SKM-1 treated with dmso at 0.1 percent for 144 hours (cell line): ENCODE results near the gene C10orf67.
"Not testable (repeated sequence)": the region's sequence is repeated elsewhere in the genome, so short reads cannot be mapped to it uniquely, and the experiment has no call there.

Experiments used
- DNase-seq: peaks from one replicate; lab custom pipeline; 2025; ENCODE audit not compliant: unreplicated experiment; lab: John Stamatoyannopoulos, UW

The C10orf67 gene

DNA sequence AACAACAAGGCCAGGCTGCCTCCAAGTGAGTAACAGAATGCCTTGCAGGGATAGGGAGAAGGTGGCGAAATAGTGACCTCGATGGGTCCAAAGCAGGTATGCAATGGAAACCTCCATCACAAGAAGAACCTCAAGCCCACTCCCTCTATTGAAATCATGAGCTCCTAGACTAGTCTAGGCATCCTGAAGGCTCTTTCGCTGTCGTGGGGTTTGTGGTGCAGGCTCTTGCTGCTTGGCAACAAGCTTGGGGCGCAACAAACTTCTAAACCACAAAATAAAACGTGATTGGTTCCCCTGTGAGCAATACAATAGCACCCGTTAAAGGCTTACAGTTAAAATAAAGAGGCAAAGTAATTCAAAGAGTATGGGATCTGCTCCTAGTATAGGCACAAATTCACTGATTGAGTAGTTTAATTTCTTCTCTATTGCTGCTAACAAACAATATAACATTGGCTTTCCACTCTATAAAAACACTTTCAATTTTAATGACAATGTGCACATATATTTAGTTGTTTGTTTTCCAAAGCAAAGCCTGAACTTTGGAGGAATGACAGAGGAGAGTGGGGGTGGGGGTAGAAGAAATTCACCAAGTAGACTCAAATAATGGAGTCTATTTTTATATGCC lies 64.1 kb downstream of the C10orf67 start:
- DNase-seq = no peak

DNA sequence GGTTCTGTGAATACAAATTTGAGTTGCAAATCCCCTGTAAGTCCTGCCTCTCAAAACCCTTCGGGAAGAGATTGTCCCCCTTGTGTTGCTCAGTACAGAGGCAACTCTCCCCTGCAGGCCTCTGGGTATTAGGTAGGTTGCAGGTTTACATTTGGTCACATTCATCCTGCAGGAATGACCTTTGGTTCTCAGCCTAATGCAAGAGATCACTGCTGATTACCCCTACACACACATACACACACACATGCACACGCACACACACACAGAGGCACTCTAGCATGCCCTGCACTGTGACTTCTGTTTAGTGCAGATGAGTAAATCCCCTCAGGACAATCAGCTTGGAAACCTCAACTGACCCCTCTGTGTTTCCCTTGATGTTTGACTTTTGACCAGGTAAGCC lies 69.2 kb downstream of the C10orf67 start:
- DNase-seq = no peak

DNA sequence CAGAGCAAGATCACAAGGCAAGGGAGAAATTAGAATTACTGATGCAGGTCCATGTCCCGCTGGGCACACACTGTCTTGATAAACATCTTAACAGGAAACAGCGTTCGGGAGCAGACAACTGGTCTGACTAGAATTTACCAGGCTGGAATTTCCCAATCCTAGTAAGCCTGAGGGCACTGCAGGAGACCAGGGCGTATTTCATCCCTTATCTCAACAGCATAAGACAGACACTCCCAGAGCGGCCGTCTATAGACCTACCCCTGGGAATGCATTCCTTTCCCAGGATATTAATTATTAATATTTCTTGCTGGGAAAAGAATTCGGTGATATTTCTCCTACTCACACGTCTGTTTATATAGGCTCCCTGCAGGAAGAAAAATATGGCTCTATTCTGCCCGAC lies 70.4 kb downstream of the C10orf67 start:
- DNase-seq = not testable (repeated sequence)

DNA sequence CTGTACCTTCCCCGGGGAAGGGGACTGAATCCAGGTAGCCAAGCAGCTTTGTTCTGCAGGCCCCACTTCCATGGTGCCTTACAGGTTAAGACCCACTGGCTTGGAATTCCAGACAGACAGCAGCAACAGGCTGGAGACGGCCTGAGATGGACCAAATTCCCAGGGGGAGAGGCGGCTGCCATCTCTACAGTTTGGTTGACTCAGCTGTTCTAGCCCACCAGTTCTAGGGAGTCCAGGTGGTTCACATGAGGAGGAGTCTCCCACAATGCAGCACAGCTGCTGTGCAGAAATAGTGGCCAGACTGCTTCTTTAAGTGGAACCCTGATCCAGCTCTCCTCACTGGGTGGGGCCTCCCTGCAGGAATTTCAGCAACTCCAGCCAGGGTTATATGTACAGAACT lies 74.1 kb downstream of the C10orf67 start:
- DNase-seq = no peak

DNA sequence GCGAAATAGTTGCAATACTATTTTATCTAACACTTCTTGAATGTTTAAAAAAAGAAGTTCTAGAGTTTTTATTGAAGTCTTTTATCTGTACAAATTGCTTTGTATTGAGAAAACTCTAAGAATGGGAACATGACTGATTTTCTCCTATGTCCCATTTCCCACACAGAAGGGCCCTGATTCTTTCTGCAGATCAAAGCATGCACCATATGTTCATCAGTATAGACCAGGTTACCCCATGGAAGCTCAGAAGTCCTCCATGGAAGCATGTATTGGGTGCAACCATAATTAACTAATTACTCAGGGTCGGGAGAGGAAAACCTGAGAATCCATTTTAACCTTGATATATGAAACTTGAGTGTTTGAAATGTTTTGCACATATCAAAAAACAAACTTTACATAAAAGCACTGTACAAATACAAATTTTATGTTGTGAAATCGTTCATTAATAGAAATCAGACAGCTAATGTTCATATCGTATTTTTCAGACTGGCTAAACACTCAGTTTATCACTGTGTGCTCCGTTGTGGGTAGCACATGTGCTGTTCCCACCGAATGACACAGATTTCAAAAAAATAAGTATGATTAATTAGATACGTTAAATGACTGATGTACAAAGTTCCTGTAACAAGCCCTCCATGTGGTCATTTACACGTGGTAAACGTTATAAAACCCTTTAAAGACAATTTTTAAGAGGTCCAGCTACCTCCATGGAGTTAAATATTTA lies 81.0 kb downstream of the C10orf67 start:
- no peak for DNase-seq

DNA sequence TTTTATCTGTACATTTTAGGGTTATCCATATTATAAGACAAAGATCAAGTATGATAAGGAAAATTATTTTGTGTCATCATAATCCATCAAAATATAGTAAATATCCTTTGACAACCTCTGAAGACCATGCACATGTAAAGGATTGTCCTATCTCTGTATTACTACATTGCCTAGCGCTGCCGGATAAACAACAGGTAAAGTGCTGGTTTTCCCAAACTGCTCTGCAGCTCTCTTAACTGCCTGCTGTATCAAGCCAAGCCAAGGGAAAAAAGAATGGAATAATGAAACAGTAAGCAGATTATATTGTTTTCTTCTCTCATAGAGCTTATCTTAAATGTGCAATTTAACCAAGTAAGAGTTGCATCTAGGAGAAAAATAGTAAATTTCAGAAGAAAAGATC lies 81.7 kb downstream of the C10orf67 start:
- no peak for DNase-seq

DNA sequence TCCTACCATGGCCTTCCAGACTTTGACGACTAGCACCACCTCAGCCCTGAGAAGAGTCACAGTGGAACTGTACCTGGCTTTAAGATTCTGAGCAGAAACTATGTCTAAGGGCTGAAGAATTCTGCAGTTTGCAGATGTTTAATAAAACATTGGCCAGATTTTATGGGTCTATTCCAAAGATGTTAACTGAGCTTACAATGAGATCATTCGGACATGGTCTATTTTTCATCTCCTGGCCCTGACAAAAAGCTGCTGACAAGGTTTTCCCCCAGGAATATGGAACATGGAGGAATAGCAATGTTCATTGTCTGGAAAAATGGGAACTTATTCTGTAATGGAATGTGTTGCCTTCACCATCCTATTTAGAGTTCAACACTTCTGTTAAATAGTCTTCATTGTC lies 86.1 kb downstream of the C10orf67 start:
- DNase-seq = no peak

DNA sequence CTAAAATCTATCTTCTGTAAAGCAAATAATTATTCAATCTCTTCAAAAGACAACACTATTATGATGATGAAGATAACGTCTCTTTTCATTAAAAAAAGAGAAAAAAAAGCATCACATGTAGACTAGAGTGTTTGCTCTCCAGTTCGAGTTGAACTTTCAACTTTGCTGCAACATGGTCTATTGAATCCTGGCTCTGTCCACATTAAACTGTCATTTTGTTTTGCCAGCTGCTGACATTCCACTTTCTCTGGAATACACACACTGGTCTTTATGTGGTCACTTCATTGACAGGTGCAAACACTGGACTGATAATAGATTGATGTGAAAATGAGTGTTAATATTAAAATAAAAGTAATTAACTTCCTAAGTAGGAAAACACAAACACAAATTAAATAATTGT lies 90.8 kb downstream of the C10orf67 start:
- DNase-seq = no peak

DNA sequence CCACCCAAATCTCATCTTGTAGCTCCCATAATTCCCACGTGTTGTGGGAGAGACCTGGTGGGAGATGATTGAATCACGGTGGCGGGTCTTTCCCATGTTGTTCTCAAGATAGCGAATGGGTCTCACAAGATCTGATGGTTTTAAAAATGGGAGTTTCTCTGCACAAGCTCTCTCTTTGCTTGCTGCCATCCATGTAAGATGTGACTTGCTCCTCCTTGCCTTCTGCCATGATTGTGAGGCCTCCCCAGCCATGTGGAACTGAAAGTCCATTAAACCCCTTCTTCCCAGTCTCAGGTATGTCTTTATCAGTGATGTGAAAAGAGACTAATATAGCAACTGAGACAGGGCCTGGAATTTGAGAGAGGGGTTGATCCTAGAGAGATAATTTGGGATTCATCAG lies 91.7 kb downstream of the C10orf67 start:
- DNase-seq = not testable (repeated sequence)

DNA sequence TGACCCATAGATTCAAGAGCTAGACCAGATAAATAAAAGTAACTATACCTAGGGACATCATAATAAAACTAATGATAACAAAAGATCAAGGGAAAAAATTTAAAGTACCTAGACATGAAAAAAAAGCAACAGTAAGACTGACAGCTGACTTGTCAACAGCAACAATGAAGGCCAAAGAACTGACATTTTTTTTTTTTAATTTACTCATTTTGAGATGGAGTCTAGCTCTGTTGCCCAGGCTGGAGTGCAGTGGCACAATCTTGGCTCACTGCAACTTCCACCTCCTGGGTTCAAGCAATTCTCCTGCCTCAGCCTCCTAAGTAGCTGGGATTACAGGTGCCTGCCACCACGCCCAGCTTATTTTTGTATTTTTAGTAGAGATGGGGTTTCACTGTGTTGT lies 102.8 kb downstream of the C10orf67 start:
- not testable (repeated sequence) for DNase-seq

DNA sequence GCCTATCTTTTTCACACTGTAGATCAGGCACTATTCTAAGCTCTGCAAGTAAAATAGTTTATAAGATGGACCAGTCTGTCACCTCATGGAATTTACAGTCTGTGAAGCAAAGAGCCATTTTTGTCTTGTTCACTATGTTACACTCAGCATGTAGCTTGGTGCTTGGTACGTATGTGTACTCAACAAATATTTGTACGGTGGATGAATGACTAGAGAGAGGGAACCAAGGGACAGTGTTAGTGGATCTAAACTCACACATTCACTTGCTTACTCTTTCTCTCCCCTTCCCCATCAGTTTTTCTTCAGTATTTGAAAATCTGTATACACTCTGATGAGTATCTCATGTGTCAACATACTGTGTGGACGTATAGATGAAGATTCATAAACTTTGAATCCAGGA lies 106.6 kb downstream of the C10orf67 start:
- DNase-seq = no peak

DNA sequence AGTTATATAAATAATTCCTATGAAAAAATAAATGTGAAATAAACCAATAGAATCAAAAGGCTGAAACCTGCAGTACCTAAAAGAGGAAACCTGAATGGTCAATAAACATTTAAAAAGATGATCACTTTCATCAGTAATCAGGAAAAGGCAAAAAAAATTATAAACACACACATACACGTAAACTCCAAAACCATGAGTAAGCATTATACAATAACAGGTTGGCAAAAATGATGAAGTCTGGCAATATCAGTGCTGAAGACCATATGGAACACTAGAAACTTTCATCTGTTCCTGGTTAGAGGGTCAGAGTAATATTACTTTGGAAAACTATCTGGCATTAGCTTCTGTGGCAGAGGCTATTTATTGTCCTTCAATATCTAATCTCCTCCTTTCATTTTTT lies 114.0 kb downstream of the C10orf67 start:
- no peak for DNase-seq

DNA sequence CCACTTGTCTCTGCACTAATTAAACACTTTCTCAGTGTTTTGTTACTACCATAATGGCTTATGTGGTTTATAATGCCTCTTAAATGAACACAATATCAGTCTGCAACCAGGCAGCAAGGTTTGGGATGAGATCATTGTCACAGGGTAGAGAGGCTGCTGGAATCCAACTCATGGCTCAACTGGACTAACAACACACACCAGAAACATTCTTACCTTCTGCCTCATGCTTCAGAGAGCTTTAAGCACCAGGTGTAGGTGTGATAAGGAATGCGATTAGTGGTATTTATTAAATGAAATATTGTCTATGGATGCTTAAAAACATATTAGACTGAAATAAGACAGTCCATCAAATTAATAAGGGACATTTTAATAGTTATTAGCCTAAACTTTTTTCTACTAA lies 127.1 kb downstream of the C10orf67 start:
- no peak for DNase-seq

DNA sequence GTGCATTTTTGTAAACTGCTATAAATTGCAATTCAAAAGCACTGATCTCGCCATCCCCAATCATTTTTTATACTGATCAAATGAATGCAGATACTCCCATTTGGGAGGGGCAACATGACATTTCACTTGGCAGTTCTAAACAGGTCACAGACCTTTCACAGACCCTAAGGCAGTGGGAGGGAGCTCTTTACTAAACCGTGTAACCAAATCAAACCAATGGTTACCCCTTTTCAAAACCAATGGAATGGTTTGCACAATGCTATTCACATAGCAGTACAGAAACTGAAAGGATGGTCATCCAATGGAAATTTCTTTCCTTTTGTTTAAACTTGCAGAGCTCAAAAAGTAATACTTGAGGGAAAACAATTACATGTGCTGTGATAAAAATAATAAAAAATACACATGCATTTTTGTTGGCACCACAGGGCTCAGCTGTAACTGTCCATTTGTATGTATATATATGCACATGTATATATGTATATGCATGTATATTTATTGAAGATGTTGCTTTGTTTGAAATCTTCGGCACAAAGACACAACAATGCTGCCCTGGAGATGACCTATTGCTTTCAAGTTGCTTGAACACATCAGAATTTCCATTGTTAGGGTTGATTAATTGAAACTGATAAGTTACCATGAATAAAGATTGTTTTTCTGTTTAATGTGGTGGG lies 138.5 kb downstream of the C10orf67 start:
- DNase-seq = no peak

DNA sequence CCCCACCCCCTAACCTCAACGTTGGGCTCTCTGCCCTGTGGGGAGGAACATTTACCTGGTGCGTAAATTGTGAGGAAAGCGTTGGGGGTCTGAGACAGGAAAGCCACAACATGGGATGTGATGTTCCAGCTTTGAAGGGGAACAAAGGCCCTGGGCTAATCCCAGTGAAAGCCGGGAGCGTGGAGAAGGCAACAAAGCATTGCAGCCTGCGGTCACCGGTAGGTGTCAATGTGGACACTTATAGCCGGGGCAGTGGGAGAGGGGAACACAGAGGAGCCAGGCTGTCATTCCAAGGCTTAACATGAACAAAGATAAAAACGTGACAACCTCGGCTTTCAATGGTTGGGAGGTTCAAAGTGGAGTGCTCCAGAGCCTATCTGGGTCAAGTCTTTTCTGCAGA lies 139.8 kb downstream of the C10orf67 start:
- no peak for DNase-seq

DNA sequence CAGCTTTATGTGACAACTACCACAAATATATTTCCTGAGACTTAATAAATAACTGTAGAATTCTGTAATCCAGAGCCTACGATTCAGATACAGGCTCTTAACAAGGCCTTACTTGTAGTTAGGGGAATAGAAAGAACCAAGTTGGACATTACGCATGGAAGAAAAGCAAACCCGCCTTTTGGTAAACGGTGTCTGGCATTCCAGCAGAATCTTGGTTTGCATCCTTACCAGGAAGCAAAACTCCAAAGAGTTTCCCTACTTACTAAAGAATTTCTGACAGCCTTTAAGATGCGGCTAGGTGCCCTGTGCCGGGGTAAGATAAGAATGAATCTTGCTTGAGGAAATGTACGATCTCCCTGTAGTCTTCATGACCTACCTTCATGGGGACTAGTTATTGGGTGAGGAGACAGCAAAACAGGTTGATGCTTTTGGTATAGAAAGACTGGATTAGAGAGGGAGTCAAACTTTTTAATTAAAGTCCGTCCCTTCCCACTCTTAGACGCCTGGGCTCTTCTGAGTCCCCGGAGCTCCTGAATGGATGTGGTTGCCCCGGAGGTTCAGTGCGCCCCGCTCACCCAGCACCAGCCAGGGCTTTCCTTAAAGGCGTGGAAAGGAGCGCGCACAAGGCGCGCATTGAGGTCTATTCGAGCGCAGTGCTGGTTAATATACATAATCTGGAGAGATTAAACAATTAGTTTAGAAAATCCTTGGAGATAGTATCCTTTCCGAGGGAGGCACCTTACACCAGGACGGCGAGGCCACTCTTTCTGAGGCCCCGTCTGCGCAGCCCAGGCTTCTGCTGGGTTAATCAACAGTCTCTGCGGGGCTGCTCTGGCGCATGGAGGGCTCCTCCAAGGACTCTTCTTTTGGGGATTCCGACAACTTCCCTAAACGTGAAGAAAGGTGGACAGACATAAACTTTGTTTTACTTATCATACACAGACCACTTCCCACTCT lies 140.9 kb downstream of the C10orf67 start:
- DNase-seq = no peak

DNA sequence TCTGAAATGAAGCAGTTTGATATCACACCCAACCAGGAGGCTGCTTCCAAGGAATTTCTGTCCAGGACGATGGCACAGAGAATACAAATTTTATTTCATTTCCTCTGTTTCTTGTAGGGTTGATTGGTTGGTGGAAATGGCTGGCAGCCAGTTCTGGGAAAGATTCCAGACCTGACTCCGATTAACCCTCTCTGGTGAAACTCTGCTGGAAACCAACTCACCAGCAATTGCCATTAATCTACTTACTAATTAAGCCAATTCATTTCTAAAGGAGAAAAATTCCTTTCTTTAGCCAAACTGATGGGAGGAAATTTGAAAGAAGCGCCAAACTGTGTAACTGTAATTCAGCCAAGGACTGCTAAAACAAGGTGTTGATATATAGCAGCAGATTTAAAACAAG lies 141.8 kb downstream of the C10orf67 start:
- DNase-seq = no peak

DNA sequence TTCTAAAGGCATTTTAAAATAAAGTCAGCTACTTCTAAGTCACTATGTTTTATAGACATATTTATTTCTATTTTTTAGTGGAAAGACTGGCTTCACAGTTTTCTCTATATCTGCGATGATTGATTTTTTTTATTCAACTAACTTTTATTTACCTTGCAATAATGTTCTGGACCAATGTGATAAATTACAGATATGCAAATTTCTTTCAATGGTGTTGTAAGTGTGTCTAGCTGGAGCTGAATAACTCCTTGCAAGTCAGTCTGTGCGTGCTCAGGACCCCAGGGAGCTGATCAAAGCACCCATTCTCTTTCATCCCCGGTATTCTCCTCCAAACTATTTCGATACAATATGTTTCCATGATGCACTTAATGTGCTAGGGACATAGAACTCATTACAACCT lies 142.8 kb downstream of the C10orf67 start:
- no peak for DNase-seq

DNA sequence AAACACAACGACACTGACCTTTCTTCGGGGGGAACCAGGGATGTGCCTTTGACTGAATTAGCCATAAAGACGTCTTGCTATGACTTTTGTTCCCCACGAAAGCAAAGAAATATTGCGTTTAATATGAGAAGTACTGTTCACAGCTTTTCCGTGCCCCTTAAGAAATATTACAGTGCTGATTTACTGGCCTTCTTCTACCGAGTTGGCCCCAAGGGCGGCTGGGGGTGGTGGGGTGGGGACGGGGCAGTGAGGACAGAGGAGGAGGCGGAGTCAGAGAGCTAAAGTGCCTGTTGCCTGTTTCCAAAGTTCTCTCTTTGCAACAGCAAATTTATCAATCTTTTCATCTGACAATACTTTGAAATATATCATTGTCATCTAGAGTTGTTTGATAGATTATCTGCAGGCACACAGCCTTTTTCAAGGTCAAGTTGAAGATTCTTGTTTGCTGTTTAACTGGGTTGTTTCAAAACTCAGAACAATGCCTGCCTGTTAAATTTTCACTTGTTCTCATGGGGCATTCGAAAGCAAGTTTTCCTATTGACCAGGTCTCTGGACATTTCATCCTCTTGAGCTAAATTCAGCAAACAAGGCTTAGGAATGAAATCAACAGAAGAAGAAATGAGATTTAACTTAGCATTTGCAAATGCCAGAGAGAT lies 143.5 kb downstream of the C10orf67 start:
- DNase-seq = no peak

DNA sequence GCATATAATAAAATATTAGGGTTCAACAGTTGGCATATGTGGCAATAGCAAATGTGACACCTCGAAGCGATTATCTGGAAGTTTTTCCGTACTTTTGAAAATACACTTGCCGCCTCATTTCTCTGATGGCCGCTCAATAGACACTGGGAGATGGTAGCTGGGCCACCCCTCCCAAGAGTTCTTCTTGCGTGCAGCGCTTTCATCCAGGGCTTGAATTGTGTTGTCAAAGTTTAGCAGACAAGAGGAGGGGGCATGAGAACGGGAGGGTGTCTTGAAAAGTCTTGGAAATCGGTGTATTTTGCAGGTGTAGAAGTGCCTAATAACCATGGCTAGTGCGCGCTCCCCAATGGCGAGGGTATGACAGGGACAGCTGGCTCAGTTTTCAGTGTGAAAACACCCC lies 144.0 kb downstream of the C10orf67 start:
- no peak for DNase-seq
